Choroid plexus epithelial cell (primary cell): ENCODE measurements around the gene ASIC3.

Source experiments
- DNase-seq: peaks from one replicate; pipeline ENCODE4 v3.0.0-alpha.2; 2010; ENCODE audit warnings: low read depth
- H3K4me3 ChIP-seq: 2 replicates; pipeline ENCODE4 v1.5.1; 2011; ENCODE audit warnings: low read depth, mild to moderate bottlenecking, control low read depth, low read length, moderate library complexity
- CTCF ChIP-seq: conservative IDR thresholded peaks from 2 replicates; pipeline ENCODE4 v1.5.1; 2011; ENCODE audit warnings: low read depth, mild to moderate bottlenecking, control low read depth, inconsistent platforms, low read length, moderate library complexity

Gene ASIC3

GRCh38 chr7:151089893-151090730, 41.8 kb downstream of the ASIC3 start:
- peak; percentile 30 for DNase-seq
- H3K4me3 ChIP-seq = no peak overlapping the region
- TF ChIP-seq CTCF = no peak

GRCh38 chr7:151091003-151091402, 42.7 kb downstream of the ASIC3 start:
- no peak for DNase-seq
- no peak for TF ChIP-seq CTCF
- H3K4me3 ChIP-seq = no peak overlapping the region

DNA sequence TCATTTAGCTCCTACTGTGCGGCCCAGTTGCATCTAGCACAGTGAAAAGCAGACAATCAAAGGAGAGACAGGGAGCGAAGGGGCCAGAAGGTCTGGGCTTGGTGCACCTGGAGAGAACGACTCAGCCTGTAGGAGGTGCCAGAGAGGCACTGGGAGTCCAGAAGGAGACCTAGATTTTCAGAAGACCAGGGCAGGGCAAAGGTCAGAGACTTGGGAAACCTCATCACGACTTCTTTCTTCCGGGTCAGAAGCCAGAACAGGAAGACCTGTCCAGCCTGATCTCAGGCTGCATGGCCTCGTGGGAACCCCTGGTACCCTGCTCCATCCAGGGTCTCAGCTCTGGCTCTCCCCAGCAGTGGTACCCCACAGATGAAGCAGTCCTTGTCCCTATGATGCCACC, 43.1 kb downstream of the ASIC3 start:
- DNase-seq = peak; percentile 22
- peak; percentile 77 for TF ChIP-seq CTCF
- no peak overlapping the region for H3K4me3 ChIP-seq

DNA sequence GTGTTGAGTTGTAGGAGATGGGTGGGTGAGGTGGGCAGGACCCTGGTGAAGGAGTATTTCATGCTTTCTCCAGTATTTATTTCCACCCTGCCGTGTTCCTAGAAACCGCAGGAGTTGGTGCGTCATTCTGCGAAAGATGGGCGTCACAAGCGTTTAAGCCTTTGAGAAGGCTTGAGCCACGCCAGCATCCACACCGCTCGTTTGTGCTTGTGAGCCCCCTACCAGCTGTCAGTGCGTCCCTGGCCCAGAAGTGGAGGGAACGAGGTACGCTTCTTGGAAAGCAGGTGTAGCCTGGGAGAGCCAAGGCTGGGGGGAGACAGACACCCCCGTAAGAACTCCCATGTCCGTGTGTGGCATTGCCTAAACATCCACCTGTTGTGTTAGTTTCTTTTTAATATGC, 43.7 kb downstream of the ASIC3 start:
- no peak for DNase-seq
- TF ChIP-seq CTCF = no peak
- H3K4me3 ChIP-seq = no peak overlapping the region

DNA sequence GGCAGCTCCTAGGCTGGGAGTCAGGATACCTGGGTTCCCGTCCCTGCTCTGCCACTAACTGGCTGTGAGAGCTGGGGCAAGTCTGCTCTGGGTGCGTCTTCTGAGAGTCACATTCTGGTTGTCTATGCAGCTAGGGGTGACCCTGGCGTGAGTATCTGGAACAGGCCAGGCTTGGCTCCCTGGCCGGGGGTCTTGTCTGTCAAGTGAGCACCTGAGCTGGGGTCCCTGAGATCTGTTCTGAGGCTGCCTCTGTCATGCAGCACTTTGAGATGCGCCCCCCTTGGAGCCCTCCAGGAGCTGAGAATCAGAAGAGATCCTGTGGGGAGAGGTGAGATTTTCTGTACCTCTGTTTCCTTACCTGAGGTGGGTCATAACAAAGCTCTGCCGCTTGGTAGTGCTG, 45.4 kb downstream of the ASIC3 start:
- no peak for DNase-seq
- H3K4me3 ChIP-seq = no peak overlapping the region
- no peak for TF ChIP-seq CTCF

DNA sequence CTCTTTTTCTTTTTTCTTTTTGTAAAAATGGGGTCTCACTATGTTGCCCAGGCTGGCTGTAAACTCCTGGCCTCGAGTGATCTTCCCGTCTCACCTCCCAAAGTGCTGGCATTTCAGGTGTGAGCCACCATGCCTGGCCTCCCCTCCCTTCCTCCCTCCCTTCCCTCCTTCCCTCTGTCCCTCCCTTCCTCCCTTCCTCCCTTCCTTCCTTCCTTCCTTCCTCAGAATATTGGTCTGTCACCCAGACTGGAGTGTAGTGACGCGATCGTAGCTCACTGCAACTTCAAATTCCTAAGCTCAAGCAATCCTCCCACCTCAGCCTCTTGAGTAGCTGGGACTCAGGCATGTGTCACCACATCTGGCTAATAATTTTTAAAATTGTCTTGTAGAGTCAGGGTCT, 46.3 kb downstream of the ASIC3 start:
- DNase-seq = no peak
- H3K4me3 ChIP-seq = no peak overlapping the region
- no peak for TF ChIP-seq CTCF
